Measurements from ENCODE around the gene RNF157.

Gene RNF157

GRCh38 chr17:76123749-76124581 is 116.3 kb downstream of the RNF157 start:
- DNase-seq (ENCODE audit: low read depth) = no peak
- TF ChIP-seq, protein P1, sequence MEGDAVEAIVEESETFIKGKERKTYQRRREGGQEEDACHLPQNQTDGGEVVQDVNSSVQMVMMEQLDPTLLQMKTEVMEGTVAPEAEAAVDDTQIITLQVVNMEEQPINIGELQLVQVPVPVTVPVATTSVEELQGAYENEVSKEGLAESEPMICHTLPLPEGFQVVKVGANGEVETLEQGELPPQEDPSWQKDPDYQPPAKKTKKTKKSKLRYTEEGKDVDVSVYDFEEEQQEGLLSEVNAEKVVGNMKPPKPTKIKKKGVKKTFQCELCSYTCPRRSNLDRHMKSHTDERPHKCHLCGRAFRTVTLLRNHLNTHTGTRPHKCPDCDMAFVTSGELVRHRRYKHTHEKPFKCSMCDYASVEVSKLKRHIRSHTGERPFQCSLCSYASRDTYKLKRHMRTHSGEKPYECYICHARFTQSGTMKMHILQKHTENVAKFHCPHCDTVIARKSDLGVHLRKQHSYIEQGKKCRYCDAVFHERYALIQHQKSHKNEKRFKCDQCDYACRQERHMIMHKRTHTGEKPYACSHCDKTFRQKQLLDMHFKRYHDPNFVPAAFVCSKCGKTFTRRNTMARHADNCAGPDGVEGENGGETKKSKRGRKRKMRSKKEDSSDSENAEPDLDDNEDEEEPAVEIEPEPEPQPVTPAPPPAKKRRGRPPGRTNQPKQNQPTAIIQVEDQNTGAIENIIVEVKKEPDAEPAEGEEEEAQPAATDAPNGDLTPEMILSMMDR (IDR thresholded peaks at IDR 0.05; ENCODE audit: low read depth, low read length, missing control alignments) = peak; percentile 32
- H3K4me3 ChIP-seq (ENCODE audit: low read depth, low read length) = no peak overlapping the region

- no peak for DNase-seq (ENCODE audit: low read depth)
- TF ChIP-seq, protein P1 (IDR thresholded peaks at IDR 0.05; ENCODE audit: low read depth, low read length, missing control alignments) = no peak
- no peak overlapping the region for H3K4me3 ChIP-seq (ENCODE audit: low read depth, low read length)
Measured at GRCh38 chr17:76123191-76123499, 117.1 kb downstream of the RNF157 start.

- DNase-seq (ENCODE audit: low read depth) = no peak
- TF ChIP-seq, protein P1 (IDR thresholded peaks at IDR 0.05; ENCODE audit: low read depth, low read length, missing control alignments) = no peak
Measured at GRCh38 chr17:76122431-76123190, 117.7 kb downstream of the RNF157 start.

DNA sequence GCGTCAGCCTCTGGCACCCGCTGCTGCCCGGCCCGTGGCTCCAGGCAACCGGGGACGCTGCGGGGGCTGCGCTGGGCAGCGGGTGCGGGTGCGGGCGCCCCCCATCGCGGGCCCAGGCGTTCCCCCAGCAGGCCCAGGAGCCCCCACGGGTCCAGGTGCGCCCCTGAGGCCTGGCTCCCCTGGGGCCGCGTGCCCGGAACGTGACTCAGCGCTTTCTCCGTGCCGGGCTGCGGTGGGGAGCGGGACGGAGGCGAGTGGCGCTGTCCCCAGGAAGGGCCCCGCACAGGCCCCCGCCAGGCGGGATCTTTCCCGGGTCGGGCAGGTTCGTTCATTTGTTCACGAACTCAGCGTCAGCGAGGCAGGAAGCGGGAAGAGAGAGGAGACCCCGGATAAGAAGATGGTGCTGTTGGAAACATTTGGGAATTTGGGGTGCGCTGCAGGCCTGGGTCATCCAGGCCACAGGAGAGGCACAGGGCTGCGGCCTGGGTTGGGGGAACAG is 118.3 kb downstream of the RNF157 start:
- DNase-seq (ENCODE audit: low read depth) = no peak
- peak overlapping the region; percentile 47 for H3K4me3 ChIP-seq (ENCODE audit: low read depth, low read length)
- TF ChIP-seq, protein P1 (IDR thresholded peaks at IDR 0.05; ENCODE audit: low read depth, low read length, missing control alignments) = no peak

More at GRCh38 chr17:76122431-76123190, 117.7 kb downstream of the RNF157 start:
- no peak overlapping the region for H3K4me3 ChIP-seq (ENCODE audit: low read depth, low read length)

GRCh38 chr17:76120658-76121008 is 119.7 kb downstream of the RNF157 start:
- TF ChIP-seq, protein P1 (IDR thresholded peaks at IDR 0.05; ENCODE audit: low read depth, low read length, missing control alignments) = no peak
- no peak overlapping the region for H3K4me3 ChIP-seq (ENCODE audit: low read depth, low read length)
- DNase-seq (ENCODE audit: low read depth) = no peak

DNA sequence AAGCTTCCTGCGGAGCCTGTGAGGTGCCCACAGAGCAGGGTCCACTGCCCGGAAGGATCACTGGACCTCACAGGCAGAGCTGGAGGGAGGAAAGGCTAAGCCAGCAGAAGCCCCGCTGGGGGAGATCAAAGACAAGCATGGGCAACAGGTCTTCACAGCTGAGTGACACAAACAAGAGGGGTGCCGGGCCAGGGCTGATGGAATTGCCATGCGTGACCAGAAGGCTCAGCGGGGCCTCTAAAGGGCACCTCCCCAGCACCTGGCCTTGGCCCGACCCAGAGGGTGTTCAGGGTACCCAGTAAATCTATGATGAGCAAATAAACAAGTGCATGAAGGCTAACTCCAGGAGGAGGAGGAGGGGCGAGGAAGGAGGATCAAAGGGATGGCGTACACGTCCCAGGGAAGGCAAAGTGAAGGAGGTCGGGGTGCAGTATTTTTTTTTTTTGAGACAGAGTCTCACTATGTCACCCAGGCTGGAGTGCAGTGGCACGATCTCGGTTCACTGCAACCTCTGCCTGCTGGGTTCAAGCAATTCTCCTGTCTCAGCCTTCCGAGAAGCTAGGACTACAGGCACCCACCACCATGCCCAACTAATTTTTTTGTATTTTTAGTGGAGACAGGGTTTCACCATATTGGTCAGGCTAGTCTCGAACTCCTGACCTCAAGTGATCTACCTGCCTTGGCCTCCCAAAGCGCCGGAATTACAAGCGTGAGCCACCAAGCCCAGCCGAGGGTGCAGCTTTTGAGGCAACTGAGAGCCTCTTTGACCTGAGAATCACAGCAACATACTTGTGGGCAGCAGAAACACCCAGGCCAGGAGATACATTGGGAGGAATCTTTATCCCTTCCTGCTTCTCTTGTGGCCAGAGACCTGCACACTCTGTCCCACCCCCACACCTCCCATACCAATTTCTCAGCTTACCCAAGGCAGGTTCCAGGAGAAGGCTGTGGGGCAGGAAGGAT is 120.6 kb downstream of the RNF157 start:
- H3K4me3 ChIP-seq (ENCODE audit: low read depth, low read length) = no peak overlapping the region
- TF ChIP-seq, protein P1 (IDR thresholded peaks at IDR 0.05; ENCODE audit: low read depth, low read length, missing control alignments) = no peak
- no peak for DNase-seq (ENCODE audit: low read depth)

Measured in GM12864 (cell line).